Astrocyte of the spinal cord (primary cell): ENCODE data around the gene CAPN2.

ENCODE experiments used
- DNase-seq: peaks from one replicate; pipeline ENCODE4 v3.0.0; 2011; ENCODE audit warnings: low read depth, low spot score
- H3K4me3 ChIP-seq: 2 replicates; pipeline ENCODE4 v1.5.1; 2011; ENCODE audit warnings: low read depth, mild to moderate bottlenecking, low read length, moderate library complexity
- CTCF ChIP-seq: IDR thresholded peaks from 2 replicates; pipeline ENCODE4 v1.5.1; 2012; ENCODE audit warnings: low read depth, mild to moderate bottlenecking, low read length, inconsistent platforms
- in situ Hi-C: cut with HindIII; loops from 2 replicates; pipeline ENCODE4 v1.10.0; 2017; ENCODE audit warnings: low sequenced_read_pairs

Gene CAPN2

GRCh38 chr1:223780949-223781348 is 68.6 kb downstream of the CAPN2 start:
- no peak for DNase-seq
- in situ Hi-C loops, result no loop called here
- H3K4me3 ChIP-seq, result no peak overlapping the region
- no peak for TF ChIP-seq CTCF

- H3K4me3 ChIP-seq, result no peak overlapping the region
- no peak for DNase-seq
- no peak for TF ChIP-seq CTCF
- in situ Hi-C loops, result no loop called here
Observed at GRCh38 chr1:223783676-223784075, 71.3 kb downstream of the CAPN2 start.

GRCh38 chr1:223784541-223784940 is 72.2 kb downstream of the CAPN2 start:
- in situ Hi-C loops, result no loop called here

GRCh38 chr1:223785808-223786207 is 73.5 kb downstream of the CAPN2 start:
- H3K4me3 ChIP-seq, result no peak overlapping the region
- DNase-seq, result no peak

More at GRCh38 chr1:223784541-223784940, 72.2 kb downstream of the CAPN2 start:
- no peak overlapping the region for H3K4me3 ChIP-seq
- DNase-seq, result no peak
- no peak for TF ChIP-seq CTCF

GRCh38 chr1:223788746-223789415 is 76.5 kb downstream of the CAPN2 start:
- in situ Hi-C loops, result no loop called here
- H3K4me3 ChIP-seq, result no peak overlapping the region
- no peak for TF ChIP-seq CTCF
- DNase-seq, result no peak

More at GRCh38 chr1:223785808-223786207, 73.5 kb downstream of the CAPN2 start:
- TF ChIP-seq CTCF, result no peak
- in situ Hi-C loops, result no loop called here

GRCh38 chr1:223792046-223792445 is 79.7 kb downstream of the CAPN2 start:
- H3K4me3 ChIP-seq, result no peak overlapping the region
- no peak for DNase-seq
- in situ Hi-C loops, result no loop called here
- no peak for TF ChIP-seq CTCF
